Endothelial cell (in vitro differentiated cells): Measurements from ENCODE around the gene ARHGAP15. TPM values are rescaled to one million over a fixed set of nuclear protein-coding genes. Genes with fewer than 3 reads are reported as not detected.
"Not testable (repeated sequence)": the region's sequence is repeated elsewhere in the genome, so short reads cannot be mapped to it uniquely, and the experiment has no call there.

ENCODE experiments used
- DNase-seq: peaks from one replicate; pipeline ENCODE4 v3.0.0; 2021; ENCODE audit warnings: low spot score
- H3K27ac Mint-ChIP-seq: one replicate; pipeline ENCODE4 v1.8.0; 2021; ENCODE audit warnings: mixed read lengths, inconsistent platforms; ENCODE audit not compliant: unreplicated experiment
- H3K27me3 Mint-ChIP-seq: one replicate; pipeline ENCODE4 v1.8.0; 2021; ENCODE audit warnings: mild to moderate bottlenecking, moderate library complexity, mixed read lengths, inconsistent platforms; ENCODE audit not compliant: unreplicated experiment
- H3K36me3 Mint-ChIP-seq: one replicate; pipeline ENCODE4 v1.8.0; 2021; ENCODE audit warnings: mild to moderate bottlenecking, low read depth, mixed read lengths, inconsistent platforms; ENCODE audit not compliant: unreplicated experiment
- H3K4me1 Mint-ChIP-seq: one replicate; pipeline ENCODE4 v1.8.0; 2021; ENCODE audit warnings: mild to moderate bottlenecking, mixed read lengths, inconsistent platforms; ENCODE audit not compliant: unreplicated experiment
- H3K4me3 Mint-ChIP-seq: one replicate; pipeline ENCODE4 v1.8.0; 2021; ENCODE audit warnings: mild to moderate bottlenecking, mixed read lengths, inconsistent platforms; ENCODE audit not compliant: unreplicated experiment
- H3K9me3 Mint-ChIP-seq: one replicate; pipeline ENCODE4 v1.8.0; 2021; ENCODE audit warnings: mixed read lengths, inconsistent platforms; ENCODE audit not compliant: unreplicated experiment
- total RNA-seq: library from RNA; stranded (reverse); fragmentation: NEBNext Ultra II Directional; extraction: Animal tissue kit (Norgen Biotek cat#: 25700); gene quantifications from one replicate; pipeline ENCODE4 v1.2.1, GENCODE V29; 2021; ENCODE audit not compliant: unreplicated experiment
- TF ChIP-seq, protein P1 (sequence below): fragments of 200-600 bp; sonication (generic); IDR thresholded peaks from one replicate; pipeline ENCODE4 v1.5.0; 2021; ENCODE audit warnings: antibody characterized with exemption; ENCODE audit not compliant: unreplicated experiment

The ARHGAP15 gene
- total RNA-seq, 1 donor from 2014 or later: not detected

DNA sequence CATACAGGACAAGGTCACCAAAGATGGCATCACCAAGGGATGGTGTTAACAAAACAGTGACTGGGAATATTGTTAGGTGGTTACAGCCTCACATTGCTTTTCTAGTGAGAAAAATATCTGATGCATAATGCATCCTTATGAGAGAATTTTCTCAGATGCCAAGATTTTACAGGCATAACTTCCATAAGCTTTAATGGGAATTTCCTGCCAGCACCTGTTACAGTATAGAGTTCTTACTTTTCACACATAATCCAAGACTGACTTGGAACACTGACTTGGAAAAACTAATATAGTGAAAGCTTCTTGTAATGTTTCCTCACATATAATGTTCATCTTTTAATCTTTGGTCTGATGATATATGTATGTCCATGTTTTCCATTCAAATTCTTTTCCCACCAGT lies 402.8 kb downstream of the ARHGAP15 start:
- TF ChIP-seq, protein P1, sequence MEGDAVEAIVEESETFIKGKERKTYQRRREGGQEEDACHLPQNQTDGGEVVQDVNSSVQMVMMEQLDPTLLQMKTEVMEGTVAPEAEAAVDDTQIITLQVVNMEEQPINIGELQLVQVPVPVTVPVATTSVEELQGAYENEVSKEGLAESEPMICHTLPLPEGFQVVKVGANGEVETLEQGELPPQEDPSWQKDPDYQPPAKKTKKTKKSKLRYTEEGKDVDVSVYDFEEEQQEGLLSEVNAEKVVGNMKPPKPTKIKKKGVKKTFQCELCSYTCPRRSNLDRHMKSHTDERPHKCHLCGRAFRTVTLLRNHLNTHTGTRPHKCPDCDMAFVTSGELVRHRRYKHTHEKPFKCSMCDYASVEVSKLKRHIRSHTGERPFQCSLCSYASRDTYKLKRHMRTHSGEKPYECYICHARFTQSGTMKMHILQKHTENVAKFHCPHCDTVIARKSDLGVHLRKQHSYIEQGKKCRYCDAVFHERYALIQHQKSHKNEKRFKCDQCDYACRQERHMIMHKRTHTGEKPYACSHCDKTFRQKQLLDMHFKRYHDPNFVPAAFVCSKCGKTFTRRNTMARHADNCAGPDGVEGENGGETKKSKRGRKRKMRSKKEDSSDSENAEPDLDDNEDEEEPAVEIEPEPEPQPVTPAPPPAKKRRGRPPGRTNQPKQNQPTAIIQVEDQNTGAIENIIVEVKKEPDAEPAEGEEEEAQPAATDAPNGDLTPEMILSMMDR: no peak
- no peaks in the 10 kb centered on the region for H3K36me3 Mint-ChIP-seq
- H3K4me3 Mint-ChIP-seq: no peak overlapping the region
- H3K27me3 Mint-ChIP-seq: no peaks in the 10 kb centered on the region
- H3K9me3 Mint-ChIP-seq: no peaks in the 10 kb centered on the region
- no peaks in the 10 kb centered on the region for H3K4me1 Mint-ChIP-seq
- no peak for DNase-seq
- H3K27ac Mint-ChIP-seq: no peak overlapping the region

DNA sequence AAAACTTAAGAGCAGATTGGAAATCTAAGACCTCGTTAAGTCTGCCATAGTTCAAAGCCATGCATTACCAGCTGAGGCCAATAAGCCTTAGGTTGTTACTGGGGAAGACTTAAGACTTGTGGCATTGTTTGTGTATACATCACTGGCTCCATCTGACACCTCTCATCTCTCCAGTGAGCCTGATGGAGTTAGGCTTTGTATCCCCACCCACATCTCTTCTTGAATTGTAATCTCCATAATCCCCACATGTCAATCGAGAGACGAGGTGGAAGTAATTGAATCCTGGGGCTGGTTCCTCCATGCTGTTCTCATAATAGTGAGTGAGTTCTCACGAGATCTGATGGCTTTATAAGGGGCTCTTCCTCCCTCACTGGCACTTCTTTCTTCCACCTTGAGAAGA lies 404.6 kb downstream of the ARHGAP15 start:
- Mint-ChIP-seq H3K4me1 (no peaks in the 10 kb centered on the region), H3K27me3 (no peaks in the 10 kb centered on the region), H3K27ac (no peak overlapping the region), H3K36me3 (no peaks in the 10 kb centered on the region), H3K4me3 (no peak overlapping the region), H3K9me3 (no peaks in the 10 kb centered on the region)
- TF ChIP-seq, protein P1: no peak
- no peak for DNase-seq

DNA sequence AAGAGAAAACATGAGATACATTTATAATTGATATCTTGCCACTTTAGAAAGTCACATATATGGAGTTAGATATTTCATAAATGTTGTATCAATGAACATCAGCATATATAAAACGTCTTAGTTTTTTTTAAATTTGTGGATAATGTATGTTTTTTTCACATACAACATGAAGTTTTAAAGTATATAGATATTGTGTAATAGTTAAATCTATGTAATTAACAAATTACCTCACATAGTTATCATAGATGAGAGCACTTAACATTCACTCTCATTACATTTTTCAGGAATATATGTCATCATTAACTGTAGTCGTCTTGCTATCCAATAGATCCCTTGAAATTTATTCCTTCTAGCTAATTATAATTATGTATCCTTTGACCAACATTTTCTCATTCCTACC lies 406.6 kb downstream of the ARHGAP15 start:
- Mint-ChIP-seq H3K27me3 (peaks cover 1% of the 10 kb centered on the region), H3K27ac (no peak overlapping the region), H3K4me1 (no peaks in the 10 kb centered on the region), H3K9me3 (peaks cover 2% of the 10 kb centered on the region), H3K36me3 (no peaks in the 10 kb centered on the region), H3K4me3 (no peak overlapping the region)
- DNase-seq: no peak
- TF ChIP-seq, protein P1: no peak

DNA sequence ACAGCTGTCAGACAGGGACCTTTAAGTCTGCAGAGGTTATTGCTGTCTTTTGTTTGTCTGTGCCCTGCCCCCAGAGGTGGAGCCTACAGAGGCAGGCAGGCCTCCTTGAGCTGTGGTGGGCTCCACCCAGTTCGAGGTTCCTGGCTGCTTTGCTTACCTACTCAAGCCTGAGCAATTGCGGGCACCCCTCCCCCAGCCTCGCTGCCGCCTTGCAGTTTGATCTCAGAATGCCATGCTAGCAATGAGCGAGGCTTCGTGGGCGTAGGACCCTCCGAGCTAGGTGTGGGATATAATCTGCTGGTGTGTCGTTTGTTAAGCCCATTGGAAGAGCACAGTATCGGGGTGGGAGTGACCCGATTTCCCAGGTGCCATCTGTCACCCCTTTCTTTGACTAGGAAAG lies 412.7 kb downstream of the ARHGAP15 start:
- H3K4me3 Mint-ChIP-seq, H3K9me3 Mint-ChIP-seq, H3K27ac Mint-ChIP-seq: not testable (repeated sequence)

DNA sequence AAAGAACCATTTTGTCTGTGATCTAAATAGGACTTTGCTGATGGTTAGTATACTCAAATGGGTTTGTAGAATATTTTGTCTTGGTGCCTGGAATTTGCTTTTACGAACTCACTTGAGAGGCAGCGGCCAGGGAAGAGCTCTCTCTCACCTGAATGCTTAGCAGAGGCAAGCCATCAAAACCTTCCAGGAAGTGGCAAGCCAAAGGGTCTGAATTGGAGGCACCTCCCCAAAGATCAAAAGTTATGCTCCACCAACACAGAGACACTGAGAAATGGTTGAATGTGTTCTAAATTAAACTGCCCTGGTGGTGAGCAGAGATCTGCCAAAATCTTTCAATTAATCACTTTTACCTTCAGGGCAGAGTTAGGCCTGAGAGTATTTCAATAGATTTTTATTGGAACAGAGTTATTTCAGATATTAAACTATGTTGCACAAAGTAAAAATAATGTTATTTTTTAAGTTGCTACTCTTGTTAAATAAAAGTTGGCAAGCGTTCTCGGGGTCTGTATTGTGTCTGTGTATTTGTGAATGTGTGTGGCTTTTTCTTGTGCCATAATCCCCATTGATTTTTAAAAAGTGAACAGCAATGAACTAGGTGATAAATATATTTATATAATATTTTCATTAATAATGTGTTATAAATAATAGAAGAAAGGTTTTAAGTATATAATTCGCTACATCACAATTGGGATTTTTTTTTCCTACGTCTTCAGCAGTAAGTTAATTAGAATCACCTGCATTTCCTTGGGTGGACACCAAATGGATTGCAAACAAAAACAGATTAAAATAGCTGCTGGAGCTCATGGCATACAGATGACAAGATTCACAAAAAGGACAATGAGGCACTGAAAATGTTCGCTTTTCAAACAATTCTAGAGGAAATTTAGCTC lies 416.1 kb downstream of the ARHGAP15 start:
- no peak overlapping the region for H3K4me3 Mint-ChIP-seq
- no peaks in the 10 kb centered on the region for H3K4me1 Mint-ChIP-seq
- TF ChIP-seq, protein P1: no peak
- H3K27ac Mint-ChIP-seq: no peak overlapping the region
- no peaks in the 10 kb centered on the region for H3K27me3 Mint-ChIP-seq
- no peak for DNase-seq
- no peaks in the 10 kb centered on the region for H3K36me3 Mint-ChIP-seq
- H3K9me3 Mint-ChIP-seq: peaks cover 6% of the 10 kb centered on the region

More for the DNA sequence above, 412.7 kb downstream of the ARHGAP15 start:
- H3K27me3 Mint-ChIP-seq, H3K36me3 Mint-ChIP-seq, DNase-seq, H3K4me1 Mint-ChIP-seq: not testable (repeated sequence)
